HG03354 (cell line): ENCODE data around the gene SOX1.

ENCODE experiments used
- ATAC-seq: cut with Tn5 transposase; IDR thresholded peaks from one replicate; pipeline ENCODE4 v1.9.1; 2021; ENCODE audit warnings: mild to moderate bottlenecking; ENCODE audit not compliant: unreplicated experiment, poor library complexity, severe bottlenecking

SOX1 gene

GRCh38 chr13:112057736-112058518 lies 9.0 kb upstream of the SOX1 start:
- no peak for ATAC-seq

GRCh38 chr13:112058519-112058873 lies 8.5 kb upstream of the SOX1 start:
- ATAC-seq, result no peak

GRCh38 chr13:112058941-112059340 lies 8.0 kb upstream of the SOX1 start:
- no peak for ATAC-seq

- ATAC-seq, result no peak
Measured at GRCh38 chr13:112059457-112060281, 7.3 kb upstream of the SOX1 start.

- ATAC-seq, result no peak
Measured at GRCh38 chr13:112060282-112060830, 6.6 kb upstream of the SOX1 start.

- ATAC-seq, result no peak
Measured at GRCh38 chr13:112060899-112061366, 6.0 kb upstream of the SOX1 start.

- no peak for ATAC-seq
Measured at GRCh38 chr13:112061367-112062061, 5.4 kb upstream of the SOX1 start.

GRCh38 chr13:112062072-112062567 lies 4.8 kb upstream of the SOX1 start:
- ATAC-seq, result no peak

GRCh38 chr13:112062571-112063570 lies 4.1 kb upstream of the SOX1 start:
- ATAC-seq, result no peak

GRCh38 chr13:112063807-112064206 lies 3.1 kb upstream of the SOX1 start:
- no peak for ATAC-seq

GRCh38 chr13:112064222-112064621 lies 2.7 kb upstream of the SOX1 start:
- no peak for ATAC-seq

GRCh38 chr13:112065521-112065866 lies 1.5 kb upstream of the SOX1 start:
- ATAC-seq, result no peak

GRCh38 chr13:112065867-112066623 lies 904 bp upstream of the SOX1 start:
- ATAC-seq, result no peak

- ATAC-seq, result no peak
Measured at GRCh38 chr13:112066624-112067004, 335 bp upstream of the SOX1 start.

- no peak for ATAC-seq
Measured at GRCh38 chr13:112067871-112068539, 1.1 kb downstream of the SOX1 start.

GRCh38 chr13:112068540-112069060 lies 1.7 kb downstream of the SOX1 start:
- no peak for ATAC-seq

- no peak for ATAC-seq
Measured at GRCh38 chr13:112069061-112069844, 2.3 kb downstream of the SOX1 start.
